ENCODE results near the gene LDB2.

- TF ChIP-seq POLR2A (IDR thresholded peaks at IDR 0.05; ENCODE audit: low read depth, low read length): no peak
- no peak for TF ChIP-seq POLR2AphosphoS5 (IDR thresholded peaks at IDR 0.05; ENCODE audit: insufficient read depth, low read depth, low read length)
- TF ChIP-seq, protein P1, sequence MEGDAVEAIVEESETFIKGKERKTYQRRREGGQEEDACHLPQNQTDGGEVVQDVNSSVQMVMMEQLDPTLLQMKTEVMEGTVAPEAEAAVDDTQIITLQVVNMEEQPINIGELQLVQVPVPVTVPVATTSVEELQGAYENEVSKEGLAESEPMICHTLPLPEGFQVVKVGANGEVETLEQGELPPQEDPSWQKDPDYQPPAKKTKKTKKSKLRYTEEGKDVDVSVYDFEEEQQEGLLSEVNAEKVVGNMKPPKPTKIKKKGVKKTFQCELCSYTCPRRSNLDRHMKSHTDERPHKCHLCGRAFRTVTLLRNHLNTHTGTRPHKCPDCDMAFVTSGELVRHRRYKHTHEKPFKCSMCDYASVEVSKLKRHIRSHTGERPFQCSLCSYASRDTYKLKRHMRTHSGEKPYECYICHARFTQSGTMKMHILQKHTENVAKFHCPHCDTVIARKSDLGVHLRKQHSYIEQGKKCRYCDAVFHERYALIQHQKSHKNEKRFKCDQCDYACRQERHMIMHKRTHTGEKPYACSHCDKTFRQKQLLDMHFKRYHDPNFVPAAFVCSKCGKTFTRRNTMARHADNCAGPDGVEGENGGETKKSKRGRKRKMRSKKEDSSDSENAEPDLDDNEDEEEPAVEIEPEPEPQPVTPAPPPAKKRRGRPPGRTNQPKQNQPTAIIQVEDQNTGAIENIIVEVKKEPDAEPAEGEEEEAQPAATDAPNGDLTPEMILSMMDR (IDR thresholded peaks at IDR 0.05; ENCODE audit: extremely low read depth in 1 of 2, insufficient read depth in 1 of 2, low read depth in 1 of 2, low read length in 2 of 2): no peak
- no peak for TF ChIP-seq EZH2 (IDR thresholded peaks at IDR 0.05; ENCODE audit: borderline replicate concordance, low read depth, low read length, severe bottlenecking)
Measured at GRCh38 chr4:16844816-16845586, 53.4 kb downstream of the LDB2 start.
